H1 (cell line): Measurements from ENCODE around the gene RGL3. TPM values are rescaled to one million over a fixed set of nuclear protein-coding genes. Genes with fewer than 3 reads are reported as not detected.

Experiments
- BACH1 ChIP-seq: IDR thresholded peaks from 2 replicates; pipeline ENCODE4 v1.6.1; 2012; ENCODE audit warnings: low read length, improper control_type of control experiment
- CEBPB ChIP-seq: IDR thresholded peaks from 2 replicates; pipeline ENCODE4 v1.6.1; 2012; ENCODE audit warnings: low read depth, low read length
- CHD1 ChIP-seq: IDR thresholded peaks from 2 replicates; pipeline ENCODE4 v1.6.1; 2012; ENCODE audit warnings: low read depth, low read length, improper control_type of control experiment
- CHD2 ChIP-seq: IDR thresholded peaks from 2 replicates; pipeline ENCODE4 v1.6.1; 2012; ENCODE audit warnings: low read length, improper control_type of control experiment
- CTBP2 ChIP-seq: IDR thresholded peaks from 2 replicates; pipeline ENCODE4 v1.7.0; 2011; ENCODE audit warnings: borderline replicate concordance, mild to moderate bottlenecking, moderate library complexity, mixed read lengths, low read length; ENCODE audit not compliant: insufficient read depth, insufficient read length
- E2F6 ChIP-seq: IDR thresholded peaks from 2 replicates; pipeline ENCODE4 v1.6.1; 2012; ENCODE audit warnings: inconsistent platforms
- GTF2F1 ChIP-seq: IDR thresholded peaks from 2 replicates; pipeline ENCODE4 v1.6.1; 2012; ENCODE audit warnings: low read depth, low read length, improper control_type of control experiment, borderline replicate concordance
- JUND ChIP-seq: IDR thresholded peaks from 2 replicates; pipeline ENCODE4 v1.6.1; 2011; ENCODE audit warnings: mild to moderate bottlenecking, improper control_type of control experiment, low read length
- KDM4A ChIP-seq: IDR thresholded peaks from one replicate; pipeline ENCODE4 v1.7.1; 2012; ENCODE audit warnings: low read depth, mild to moderate bottlenecking, moderate library complexity, low read length, inconsistent platforms; ENCODE audit not compliant: severe bottlenecking
- PHF8 ChIP-seq: fragments of 200-600 bp; sonication (generic); conservative IDR thresholded peaks from 2 replicates; pipeline ENCODE4 v1.7.1; 2012; ENCODE audit warnings: low read depth, mild to moderate bottlenecking, inconsistent platforms, low read length, moderate library complexity
- SAP30 ChIP-seq: fragments of 300-600 bp; sonication (generic); IDR thresholded peaks from 2 replicates; pipeline ENCODE4 v1.7.1; 2012; ENCODE audit warnings: low read length, moderate library complexity, mild to moderate bottlenecking, inconsistent platforms; ENCODE audit not compliant: insufficient read depth, insufficient replicate concordance
- SP1 ChIP-seq: IDR thresholded peaks from 2 replicates; pipeline ENCODE4 v1.6.1; 2011; ENCODE audit warnings: low read depth, low read length
- TAF1 ChIP-seq: IDR thresholded peaks from 2 replicates; pipeline ENCODE4 v1.6.1; 2011; ENCODE audit warnings: mild to moderate bottlenecking, low read depth, low read length
- USF2 ChIP-seq: IDR thresholded peaks from 2 replicates; pipeline ENCODE4 v1.6.1; 2011; ENCODE audit warnings: low read length, improper control_type of control experiment
- polyA plus RNA-seq, 7 experiments: library from polyadenylated mRNA; depleted of rRNA in 3 of 7; stranded (reverse) in 5 of 7; unstranded in 2 of 7; fragments of >200 nt in 5 of 7; fragments of 200-250 nt in 2 of 7; gene quantifications; 1 replicate in 5 of 7; 2 replicates in 1 of 7; 4 replicates in 1 of 7; pipeline versions ENCODE4 v1.2.1 to v1.2.3, GENCODE V29; 2011 to 2013; ENCODE audit warnings: missing spikeins in 2 of 7, mixed read lengths in 2 of 7
- total RNA-seq: library from RNA; stranded (reverse); fragmentation: NEBNext Ultra II Directional; extraction: Animal tissue kit (Norgen Biotek cat#: 25700); gene quantifications from 2 replicates; pipeline ENCODE4 v1.2.1, GENCODE V29; 2021

RGL3 gene
- total and polyA plus RNA-seq, 2 of the 8 experiments (the other 6 are each of a cell fraction or from before 2014, with no cell fraction given): 36.9 to 40.9 TPM

DNA sequence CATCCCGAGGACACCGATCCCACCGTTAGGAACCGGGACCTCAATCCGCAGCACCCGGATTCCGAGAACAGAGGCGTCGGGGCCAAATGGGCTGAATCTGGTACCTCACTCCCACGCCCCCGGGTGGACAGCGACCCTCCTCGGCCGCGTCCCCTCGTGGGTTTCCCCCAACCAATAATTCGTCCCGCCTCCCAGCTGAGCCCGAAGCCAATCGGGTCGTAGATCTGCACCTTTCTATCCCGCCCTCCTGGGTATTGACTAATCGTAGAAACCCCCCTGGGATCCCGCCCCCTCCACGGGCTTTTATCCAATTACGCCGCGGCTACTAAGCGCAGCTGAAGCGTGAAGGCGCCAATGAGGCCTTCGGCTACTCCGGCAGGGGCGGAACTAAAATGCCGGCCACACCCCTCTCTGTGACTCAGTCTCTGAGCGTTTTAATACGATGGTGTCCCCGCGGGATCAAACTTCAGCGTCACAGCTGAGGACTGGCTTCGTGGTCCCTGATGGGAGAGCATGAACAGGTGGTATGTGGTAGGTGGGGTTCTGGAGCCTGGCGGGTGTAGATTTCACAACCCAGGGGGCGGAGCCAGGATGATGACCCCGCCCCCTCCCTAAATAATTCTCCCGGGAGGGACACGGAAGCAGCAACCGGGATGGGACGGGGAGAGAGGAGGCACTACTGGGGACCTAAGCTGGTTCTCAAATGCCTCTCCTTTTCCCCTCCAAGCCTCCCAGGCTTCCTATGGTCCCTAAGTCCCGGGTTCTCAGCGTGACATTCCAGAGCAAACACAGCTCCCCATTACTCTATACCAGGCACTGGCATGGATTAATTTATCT is 72.8 kb downstream of the RGL3 start, which contains the start of the genes CCDC159 and TMEM205 (continued):
- no peak for TF ChIP-seq SAP30
- peak; percentile 97 for TF ChIP-seq SP1
- peak; percentile 84 for TF ChIP-seq CHD2
- TF ChIP-seq JUND: peak; percentile 66; the same call in 1 of the 2 replicates
- no peak for TF ChIP-seq GTF2F1
- TF ChIP-seq CTBP2: no peak
- TF ChIP-seq USF2: peak; percentile 24; the same call in 1 of the 2 replicates
- peak; percentile 86 for TF ChIP-seq BACH1
- TF ChIP-seq KDM4A: peak; percentile 70
- peak; percentile 44 for TF ChIP-seq PHF8
- peak; percentile 79 for TF ChIP-seq E2F6
- peak; percentile 98 for TF ChIP-seq CEBPB
- TF ChIP-seq TAF1: peak; percentile 47; the same call in 1 of the 2 replicates
- TF ChIP-seq CHD1: no peak
